HG03045 (cell line): Measurements from ENCODE around the gene STXBP3.
"Not testable (repeated sequence)": the region's sequence is repeated elsewhere in the genome, so short reads cannot be mapped to it uniquely, and the experiment has no call there.

Source experiments
- ATAC-seq: cut with Tn5 transposase; IDR thresholded peaks from one replicate; pipeline ENCODE4 v1.9.1; 2021; ENCODE audit warnings: mild to moderate bottlenecking, moderate library complexity; ENCODE audit not compliant: unreplicated experiment

Gene STXBP3, protein sequence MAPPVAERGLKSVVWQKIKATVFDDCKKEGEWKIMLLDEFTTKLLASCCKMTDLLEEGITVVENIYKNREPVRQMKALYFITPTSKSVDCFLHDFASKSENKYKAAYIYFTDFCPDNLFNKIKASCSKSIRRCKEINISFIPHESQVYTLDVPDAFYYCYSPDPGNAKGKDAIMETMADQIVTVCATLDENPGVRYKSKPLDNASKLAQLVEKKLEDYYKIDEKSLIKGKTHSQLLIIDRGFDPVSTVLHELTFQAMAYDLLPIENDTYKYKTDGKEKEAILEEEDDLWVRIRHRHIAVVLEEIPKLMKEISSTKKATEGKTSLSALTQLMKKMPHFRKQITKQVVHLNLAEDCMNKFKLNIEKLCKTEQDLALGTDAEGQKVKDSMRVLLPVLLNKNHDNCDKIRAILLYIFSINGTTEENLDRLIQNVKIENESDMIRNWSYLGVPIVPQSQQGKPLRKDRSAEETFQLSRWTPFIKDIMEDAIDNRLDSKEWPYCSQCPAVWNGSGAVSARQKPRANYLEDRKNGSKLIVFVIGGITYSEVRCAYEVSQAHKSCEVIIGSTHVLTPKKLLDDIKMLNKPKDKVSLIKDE

DNA sequence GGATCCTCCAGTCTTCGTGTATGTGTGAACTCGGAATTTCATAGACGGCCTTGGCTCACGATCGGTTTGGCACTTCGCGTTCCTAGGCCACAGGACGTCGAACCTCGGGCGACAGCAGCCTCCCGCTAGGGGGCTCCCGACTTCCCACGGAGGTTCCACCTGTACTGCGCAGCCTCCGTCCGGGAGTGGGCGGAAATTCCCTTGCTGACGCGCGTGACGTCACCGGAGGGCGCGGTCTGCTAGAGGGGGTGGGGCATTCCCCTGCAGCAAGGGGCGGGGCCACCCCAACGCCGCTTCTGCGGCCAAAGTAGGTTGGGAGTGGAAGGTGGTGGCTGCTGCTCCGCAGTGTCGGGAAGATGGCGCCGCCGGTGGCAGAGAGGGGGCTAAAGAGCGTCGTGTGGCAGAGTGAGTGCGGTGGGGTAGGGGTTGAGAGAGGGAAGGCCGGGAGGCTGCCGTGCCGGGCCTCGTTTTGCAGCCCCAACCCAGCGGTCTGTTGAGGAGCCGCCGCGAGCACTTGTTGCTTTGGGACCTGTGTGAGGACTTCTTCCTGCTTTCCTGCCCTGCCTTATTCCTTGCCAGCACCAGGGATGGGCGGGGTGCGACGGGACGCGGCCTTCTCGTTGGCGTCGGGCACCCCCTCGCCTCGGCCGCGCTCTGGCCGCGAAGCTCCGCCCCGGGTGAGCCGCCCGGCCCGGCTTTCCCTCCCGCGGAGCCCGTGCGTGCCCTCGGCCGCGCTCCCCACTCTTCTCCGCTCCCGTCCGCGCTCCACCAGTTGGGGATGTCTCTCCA lies at the start of gene STXBP3:
Gene STXBP3, plus strand, starts transcription at position 293 of the 789 bp plus-strand sequence. Its CDS starts 64 bp downstream, at position 357.
- ATAC-seq: peak; percentile 91

DNA sequence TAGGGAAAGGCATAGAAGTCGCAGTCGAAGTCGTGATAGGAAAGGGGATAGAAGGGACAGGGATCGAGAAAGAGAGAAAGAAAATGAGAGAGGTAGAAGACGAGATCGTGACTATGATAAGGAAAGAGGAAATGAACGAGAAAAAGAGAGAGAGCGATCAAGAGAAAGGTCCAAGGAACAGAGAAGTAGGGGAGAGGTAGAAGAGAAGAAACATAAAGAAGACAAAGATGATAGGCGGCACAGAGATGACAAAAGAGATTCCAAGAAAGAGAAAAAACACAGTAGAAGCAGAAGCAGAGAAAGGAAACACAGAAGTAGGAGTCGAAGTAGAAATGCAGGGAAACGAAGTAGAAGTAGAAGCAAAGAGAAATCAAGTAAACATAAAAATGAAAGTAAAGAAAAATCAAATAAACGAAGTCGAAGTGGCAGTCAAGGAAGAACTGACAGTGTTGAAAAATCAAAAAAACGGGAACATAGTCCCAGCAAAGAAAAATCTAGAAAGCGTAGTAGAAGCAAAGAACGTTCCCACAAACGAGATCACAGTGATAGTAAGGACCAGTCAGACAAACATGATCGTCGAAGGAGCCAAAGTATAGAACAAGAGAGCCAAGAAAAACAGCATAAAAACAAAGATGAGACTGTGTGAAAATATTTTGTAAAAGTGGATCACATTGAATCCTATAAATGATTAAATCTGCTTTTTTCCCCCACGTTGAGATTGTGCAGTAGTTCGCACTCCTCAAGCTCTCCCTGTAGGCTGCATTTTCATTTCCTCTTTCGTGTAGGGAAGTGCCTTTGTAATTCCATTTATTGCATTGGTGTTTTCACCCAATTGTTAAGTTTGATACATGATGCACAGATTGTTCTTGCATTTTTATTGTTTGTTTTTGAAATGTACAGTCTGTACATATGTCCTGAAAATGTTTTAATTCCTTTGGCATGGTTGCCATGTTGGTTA lies 46.8 kb upstream of the STXBP3 start:
- no peak for ATAC-seq

DNA sequence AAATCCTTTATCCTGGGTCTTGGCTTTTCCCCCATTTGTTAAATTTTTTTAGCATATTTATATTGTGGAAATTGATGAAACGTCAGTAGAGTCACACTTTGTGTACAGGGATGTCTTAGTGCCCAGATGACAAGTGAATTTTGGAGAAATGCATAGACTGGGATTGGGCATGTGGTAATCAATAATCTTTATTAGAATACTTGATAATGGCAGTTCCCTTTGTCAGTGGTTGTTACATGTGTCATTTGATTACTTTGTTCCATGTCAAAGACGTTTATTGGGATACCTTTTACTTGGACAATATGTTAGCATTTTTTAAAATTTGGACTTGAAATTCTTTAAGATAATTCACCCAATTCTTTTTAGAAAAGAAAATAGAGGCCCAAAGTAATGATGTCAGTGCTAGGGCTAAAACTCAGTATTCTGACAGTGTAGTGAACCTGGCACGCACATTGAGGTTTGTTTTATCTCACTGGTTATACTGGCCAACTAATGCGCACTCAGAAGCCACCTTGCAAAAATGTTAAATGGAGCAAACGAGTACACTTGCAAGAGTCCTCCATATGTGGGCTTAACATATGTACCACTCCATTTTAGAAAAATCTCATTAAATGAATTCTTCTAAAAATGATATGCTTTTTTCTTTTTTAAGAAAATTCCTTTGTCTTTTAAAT lies 45.2 kb upstream of the STXBP3 start:
- ATAC-seq: no peak

DNA sequence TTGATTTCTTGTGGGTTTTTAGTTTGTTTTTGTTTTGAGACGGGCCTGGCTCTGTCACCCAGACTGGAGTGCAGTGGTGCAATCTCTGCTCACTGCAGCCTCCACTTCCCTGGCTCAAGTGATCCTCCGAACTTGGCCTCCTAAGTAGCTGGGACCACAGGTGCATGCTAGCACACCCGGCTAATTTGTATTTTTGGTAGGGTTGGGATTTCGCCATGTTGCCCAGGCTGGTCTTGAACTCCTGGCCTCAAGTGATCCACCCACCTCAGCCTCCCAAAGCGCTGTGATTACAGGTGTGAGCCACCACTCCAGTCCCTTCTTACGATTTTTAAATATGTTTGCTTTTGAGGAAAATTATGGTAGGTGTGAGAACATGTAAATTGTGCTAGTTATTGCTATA lies 44.4 kb upstream of the STXBP3 start:
- not testable (repeated sequence) for ATAC-seq

DNA sequence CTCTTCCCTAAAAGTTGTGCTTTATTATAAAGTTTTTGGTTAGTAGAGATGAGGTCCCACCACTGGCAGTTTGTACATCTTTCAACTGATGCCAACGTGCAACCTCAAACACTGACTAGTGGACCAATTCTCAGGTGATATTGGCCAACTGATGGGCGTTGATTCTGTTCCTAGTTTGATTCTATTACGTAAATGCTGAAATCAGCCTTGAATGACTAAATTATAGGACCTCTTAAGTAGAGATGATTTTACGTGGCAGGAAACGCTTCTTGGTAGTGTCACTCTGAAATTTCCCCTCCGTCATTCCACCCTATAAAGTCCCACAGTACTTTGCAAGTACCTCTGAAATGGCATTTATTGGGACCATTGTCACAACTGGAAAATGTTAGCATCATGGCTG lies 42.5 kb upstream of the STXBP3 start:
- ATAC-seq: no peak

DNA sequence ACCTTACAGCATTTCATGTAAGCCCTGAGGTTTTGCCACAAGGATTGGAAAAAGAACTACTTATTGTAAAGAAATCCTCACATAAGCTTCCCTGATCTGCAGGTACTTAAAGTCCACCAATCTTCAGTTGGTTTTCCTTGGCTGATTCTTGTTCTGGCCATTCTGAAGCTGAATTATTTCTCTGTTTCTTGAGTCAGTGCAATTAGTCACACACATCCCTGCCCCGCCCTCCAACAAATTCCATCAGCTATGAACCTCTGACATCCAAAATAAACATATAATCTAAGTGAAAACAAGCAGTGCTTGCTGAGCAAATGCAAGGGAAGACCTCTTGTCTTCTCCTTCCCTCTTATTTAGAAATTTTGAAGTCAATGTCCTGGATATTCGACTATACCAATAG lies 42.0 kb upstream of the STXBP3 start:
- no peak for ATAC-seq

DNA sequence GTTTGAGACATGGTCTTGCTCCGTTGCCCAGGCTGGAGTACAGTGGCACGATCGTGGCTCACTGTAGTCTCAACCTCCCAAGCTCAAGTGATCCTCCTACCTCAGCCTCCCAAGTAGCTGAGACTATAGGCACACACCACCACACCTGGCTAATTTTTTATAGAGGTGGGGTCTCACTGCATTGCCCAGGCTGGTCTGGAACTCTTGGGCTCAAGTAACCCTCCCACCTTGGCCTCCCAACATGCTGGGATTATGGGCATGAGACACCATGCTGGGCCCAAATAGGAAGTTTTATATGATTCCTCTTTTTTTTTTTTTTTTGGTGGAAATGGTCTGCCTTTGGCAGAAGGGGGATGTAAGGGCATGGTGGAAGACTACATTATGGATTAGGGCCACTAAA lies 39.8 kb upstream of the STXBP3 start:
- ATAC-seq: no peak

DNA sequence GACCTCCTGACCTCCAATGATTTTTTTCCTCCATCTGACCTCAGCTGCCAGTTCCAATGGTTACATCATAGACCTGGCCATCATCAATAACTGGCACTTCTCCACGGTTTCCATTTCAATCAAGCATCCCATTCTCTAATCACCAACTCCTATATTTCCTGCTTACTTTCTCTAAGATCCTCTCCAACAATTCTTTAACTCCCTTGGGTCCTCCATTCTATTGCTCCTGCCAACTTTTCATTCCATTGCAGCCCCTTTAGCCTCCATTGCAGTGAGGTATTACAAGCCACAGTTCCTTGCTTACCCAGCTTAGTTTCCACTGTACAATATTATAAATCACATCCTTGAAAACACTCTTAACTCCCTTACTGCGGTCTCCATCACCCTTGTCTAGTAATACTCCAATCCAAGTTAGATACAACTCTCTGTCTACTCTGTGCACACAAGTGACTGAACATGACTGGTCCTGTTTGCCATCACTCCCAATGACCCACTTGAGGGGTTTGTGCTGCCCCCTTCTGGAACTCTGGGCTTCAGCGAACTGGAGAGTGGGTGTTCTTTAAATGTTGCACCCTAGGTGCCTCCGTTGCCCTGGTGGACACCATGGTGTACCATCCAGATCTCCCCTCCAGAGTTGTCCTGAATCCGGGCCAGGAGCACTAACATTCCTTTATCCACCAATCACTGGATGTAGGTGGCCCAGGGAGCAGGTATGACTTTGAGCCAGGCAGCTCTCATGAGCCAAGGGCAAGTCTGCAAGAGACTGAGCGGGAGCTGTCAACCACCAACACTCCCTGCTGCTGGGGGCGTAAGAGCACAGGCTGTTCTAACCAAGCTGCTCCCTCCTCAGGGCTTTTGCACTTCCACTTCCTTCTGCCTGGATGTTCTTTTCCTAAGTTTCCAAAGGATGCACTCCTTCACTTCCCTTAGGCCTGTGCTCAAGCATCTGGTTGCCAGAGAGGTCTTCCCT lies 37.5 kb upstream of the STXBP3 start:
- ATAC-seq: peak; percentile 61

DNA sequence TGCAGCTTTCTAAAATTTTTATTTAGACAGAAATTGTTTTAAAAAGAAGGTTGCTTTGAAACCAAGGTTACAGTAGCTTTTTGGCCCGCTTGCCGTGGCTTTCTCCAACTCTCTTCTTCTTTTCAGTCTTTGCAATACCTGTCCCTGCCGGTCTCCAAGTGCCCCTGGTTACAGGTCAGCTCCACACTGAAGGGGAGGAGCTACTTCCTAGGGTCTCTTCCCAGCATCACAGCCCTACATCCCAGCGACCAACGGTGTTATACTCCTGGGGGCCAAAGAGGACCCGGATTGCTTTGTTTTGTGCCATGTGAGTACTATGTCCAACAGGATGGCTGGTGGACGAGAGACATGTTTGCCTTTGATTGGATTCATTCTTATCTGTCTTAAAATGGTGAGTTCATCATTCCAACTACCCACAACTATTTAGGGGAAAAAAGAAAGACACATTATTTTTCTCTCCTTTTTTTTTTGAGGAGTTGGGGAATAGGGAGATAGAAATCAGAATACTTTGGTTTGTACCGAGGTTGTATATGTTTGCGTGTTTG lies 33.8 kb upstream of the STXBP3 start, which contains the start of gene FNDC7:
Gene FNDC7, plus strand, starts transcription at position 303 of the 545 bp plus-strand sequence. Its CDS starts 26 bp downstream, at position 329.
- no peak for ATAC-seq

DNA sequence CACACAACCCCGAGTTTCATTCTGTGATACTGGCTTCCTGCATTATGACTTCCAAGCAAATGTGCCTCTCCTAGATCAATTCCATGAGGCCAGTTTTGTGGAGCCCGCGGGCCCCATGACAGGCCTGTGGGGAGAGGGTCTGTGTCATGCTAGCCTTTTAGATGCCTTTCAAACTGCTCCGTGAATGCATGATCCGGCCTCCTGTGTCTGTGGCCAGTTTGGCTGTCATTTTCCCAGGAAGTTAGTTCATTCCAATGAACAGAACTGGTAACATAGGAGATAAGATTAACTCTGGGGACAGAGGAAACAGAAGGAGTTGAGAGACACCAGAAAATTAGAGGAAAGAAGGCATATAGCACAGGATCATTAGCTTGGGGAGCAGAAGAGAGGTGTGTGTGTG lies 30.5 kb upstream of the STXBP3 start:
- no peak for ATAC-seq

DNA sequence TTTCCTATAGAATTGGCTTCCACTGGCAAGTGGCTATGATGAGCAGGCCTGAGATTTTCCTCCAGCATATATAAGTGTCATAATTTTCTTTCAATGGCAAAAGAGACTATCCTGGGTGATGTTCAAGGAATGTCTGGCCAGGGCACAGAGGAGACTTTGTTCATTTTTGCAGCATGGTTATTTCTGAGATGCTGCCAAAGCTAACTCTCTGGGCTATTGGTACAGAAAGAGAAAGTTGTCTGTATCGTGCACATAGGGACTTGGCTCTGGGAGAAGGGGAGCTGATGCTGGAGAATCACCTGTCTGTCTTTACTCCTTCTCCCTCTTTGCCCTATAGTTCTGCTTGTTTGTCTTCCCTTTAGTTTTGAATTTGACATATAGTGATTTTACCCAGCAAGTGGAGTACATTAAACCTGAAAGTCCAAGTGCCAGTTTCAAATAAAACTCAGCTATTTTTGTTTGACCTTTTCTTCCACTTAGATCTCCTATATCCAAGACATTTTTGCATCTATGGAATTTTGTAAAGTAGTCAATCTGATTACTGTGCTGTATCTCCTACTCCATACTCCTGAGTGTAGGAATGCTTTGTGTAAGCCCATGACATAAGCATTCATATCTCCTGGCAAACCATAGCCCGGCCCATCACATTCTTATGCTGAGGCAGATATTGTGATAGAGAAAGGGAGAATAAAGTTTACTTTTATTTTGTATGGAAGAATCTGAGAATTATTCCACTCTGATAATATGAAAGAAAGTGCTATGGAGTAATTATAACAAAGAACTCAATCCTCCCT lies 29.8 kb upstream of the STXBP3 start:
- ATAC-seq: no peak

DNA sequence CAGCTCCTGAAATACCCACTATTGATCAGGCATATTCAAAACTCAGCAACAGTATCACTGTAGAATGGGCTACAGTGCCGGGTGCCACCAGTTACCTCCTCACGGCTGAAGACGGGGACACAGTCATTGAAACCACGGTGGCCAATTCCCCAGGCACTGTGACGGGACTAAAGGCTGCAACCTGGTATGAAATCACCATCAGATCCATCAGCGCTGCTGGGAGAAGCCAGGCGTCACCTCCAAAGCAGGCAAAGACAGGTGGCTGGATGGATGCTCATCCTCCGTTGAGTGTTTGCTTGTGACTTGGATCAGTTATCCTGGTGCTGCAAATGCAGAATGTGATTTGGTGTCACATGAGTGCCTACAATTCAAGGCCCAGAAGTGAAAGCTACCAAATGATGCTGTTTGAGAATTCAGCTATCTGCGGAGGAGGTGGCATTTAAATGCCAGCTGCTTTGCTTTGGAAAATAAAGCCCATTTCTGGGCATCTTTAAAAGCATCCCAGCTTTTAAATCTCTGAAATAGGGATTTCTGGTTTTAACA lies 28.6 kb upstream of the STXBP3 start:
- no peak for ATAC-seq

DNA sequence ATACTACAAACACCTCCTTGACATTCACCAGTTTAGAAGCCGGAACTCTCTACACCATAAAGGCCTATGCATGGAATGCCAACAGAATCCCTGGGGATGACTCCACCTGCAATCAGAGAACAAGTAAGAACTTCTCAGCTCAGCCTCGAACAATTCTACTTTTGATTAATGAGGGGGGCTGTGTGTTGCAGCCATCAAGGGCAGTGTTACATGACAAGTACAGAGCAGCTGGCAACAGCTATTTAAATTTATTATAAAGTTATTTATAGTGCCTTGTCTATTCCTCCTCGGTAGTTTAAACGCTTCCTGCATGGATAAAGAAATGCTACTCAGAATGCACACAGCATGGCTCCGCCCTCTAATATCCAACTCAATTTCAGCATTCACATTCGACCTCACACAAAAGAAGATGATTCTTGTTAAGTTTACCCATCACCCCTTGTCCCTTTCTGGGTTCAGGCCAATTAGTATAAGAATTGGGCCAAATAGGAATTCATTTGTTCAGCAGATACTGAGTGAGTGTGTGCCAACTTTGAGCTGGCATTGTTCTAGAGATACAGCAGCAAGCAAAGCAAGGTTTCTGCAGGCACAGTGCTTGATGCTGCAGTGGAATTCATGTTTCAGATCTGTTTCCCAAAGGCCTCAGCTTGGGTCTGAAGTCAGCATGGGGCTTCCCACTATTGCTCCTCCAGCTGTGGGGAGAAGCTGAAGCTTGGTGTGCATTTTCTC lies 27.4 kb upstream of the STXBP3 start:
- ATAC-seq: no peak

DNA sequence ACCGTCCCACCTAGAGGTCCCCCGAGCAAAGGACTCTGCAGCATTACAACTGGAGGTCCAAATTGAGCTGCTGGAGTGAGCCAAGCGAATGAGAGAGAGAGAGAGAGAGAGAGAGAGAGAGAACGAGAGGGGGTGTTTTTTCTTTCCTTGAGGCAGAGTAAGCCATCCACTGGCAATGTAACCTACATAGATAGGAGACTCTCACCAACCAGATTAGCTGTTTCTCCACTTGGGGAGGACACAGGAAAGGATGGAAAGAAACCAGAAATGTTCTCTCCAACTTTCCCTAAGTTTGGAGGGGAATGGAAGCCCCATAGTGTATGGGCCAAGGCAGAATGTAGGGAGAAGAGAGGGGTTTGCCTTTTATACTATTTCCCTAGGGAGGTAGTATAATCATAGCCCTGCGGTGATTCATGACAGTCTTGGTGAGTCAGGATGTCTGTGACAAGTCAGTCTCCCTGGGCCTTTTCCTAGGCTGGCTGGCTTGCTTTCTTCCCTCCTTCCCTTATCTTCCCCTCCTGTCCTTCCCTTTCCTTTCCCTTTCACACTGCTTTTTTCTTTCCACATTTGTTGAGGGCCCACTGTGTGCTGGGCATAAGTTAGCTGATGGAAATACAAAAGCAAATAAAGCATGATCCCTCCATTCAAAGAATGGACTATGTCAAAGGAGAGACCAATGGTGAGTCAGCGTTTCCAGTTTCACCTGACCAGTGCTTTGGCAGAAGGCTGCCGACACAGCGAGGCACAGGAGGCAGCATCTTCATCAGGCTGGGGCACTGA lies 26.6 kb upstream of the STXBP3 start:
- ATAC-seq: no peak

DNA sequence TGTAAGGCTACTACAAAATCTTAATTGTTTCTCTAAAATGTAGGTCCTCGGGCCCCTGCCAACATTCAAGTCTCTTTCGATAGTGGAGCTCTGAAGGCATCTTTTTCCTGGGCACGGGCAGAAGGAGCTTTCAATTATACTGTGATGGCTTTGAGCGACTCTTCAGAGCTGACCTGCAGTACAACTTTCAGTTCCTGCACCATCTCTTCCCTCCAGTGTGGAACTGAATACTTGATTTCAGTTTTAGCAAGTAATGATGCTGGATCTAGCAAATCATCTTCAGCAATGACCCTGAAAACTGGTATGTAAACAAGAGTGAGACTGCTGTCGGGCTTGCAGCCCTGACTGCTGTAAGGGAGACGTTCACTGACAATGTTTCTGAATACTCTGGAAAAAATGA lies 24.2 kb upstream of the STXBP3 start:
- ATAC-seq: no peak

DNA sequence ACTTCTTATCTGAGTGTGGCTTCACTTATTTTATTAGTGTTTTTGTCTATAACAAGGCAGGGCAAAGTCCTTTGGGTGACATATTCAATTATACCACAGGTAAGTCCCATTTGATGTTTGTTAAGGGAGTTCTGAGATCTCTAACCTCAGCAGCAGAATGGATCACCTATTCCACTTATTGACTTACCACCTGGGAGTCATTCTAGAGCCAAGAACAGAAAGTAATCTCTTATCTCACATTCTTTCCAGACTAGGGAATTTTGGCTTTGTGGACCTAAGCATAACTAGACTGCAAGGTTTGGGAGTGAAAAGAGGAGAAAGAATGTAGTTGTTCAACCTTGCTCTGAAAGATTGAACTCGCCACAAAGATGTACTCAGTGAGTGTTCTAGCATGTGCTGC lies 20.6 kb upstream of the STXBP3 start:
- no peak for ATAC-seq
